Activated CD4-positive, alpha-beta memory T cell treated with anti-CD3 and anti-CD28 coated beads for 36 hours (primary cell): ENCODE results near the gene ITK. TPM values are rescaled to one million over a fixed set of nuclear protein-coding genes. Genes with fewer than 3 reads are reported as not detected.
"Not testable (repeated sequence)": the region's sequence is repeated elsewhere in the genome, so short reads cannot be mapped to it uniquely, and the experiment has no call there.

ENCODE experiments used
- CTCF ChIA-PET: fragments of 350-600 bp; sonication (Branson Sonifier 250); formaldehyde crosslinking; loops from one replicate; lab custom pipeline; 2021; ENCODE audit warnings: antibody characterized with exemption, inconsistent platforms; lab: Charles Lee
- POLR2A ChIA-PET: fragments of 350-600 bp; sonication (Branson Sonifier 250); formaldehyde crosslinking; loops from one replicate; lab custom pipeline; 2021; ENCODE audit warnings: antibody characterized with exemption; lab: Charles Lee
- DNase-seq: peaks from one replicate; pipeline ENCODE4 v3.0.0-alpha.2; 2020
- H3K27ac Mint-ChIP-seq: one replicate; pipeline ENCODE4 v1.8.0; 2021; ENCODE audit warnings: mixed read lengths
- H3K27me3 Mint-ChIP-seq: one replicate; pipeline ENCODE4 v1.8.0; 2021; ENCODE audit warnings: mixed read lengths
- H3K36me3 Mint-ChIP-seq: one replicate; pipeline ENCODE4 v1.8.0; 2021; ENCODE audit warnings: mixed read lengths
- H3K4me1 Mint-ChIP-seq: one replicate; pipeline ENCODE4 v1.8.0; 2021; ENCODE audit warnings: low read depth, mixed read lengths
- H3K4me3 Mint-ChIP-seq: one replicate; pipeline ENCODE4 v1.8.0; 2021; ENCODE audit warnings: mild to moderate bottlenecking, mixed read lengths
- H3K9me3 Mint-ChIP-seq: one replicate; pipeline ENCODE4 v1.8.0; 2021; ENCODE audit warnings: mixed read lengths
- intact Hi-C: fragments of 100-400 bp; cut with micrococcal nuclease; formaldehyde crosslinking; loops from one replicate; pipeline ENCODE4 v1.15.1; 2023
- total RNA-seq, 2 experiments: library from RNA; stranded (reverse); gene quantifications; one replicate each; pipeline ENCODE4 v1.2.3, GENCODE V29; 2021

ITK gene
- total RNA-seq, 2 experiments from 2014 or later = 236 to 240 TPM

DNA sequence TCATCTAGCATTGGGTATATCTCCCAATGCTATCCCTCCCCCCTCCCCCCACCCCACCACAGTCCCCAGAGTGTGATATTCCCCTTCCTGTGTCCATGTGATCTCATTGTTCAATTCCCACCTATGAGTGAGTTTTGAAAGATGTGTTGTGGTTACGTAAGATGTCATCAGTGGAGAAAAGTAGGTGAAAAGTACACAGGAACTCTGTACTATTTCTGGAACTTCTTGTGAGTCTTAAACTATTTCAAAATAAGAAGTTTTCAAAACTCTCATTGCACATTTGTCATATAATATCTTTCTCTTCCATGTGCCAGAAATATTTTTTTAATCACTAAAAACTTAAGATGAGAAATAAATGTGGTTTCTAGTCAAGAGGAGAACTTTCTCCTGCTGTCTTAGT, 30.0 kb downstream of the ITK start:
- H3K27me3 Mint-ChIP-seq, CTCF ChIA-PET, DNase-seq, intact Hi-C loops, H3K9me3 Mint-ChIP-seq, H3K4me3 Mint-ChIP-seq: not testable (repeated sequence)
- Mint-ChIP-seq H3K4me1 (peaks cover 93% of the 10 kb centered on the region), H3K36me3 (peaks cover 91% of the 10 kb centered on the region), H3K27ac (peak overlapping the region; percentile 81)
- POLR2A ChIA-PET = interaction anchor here (2.5 to 18.3 kb wide), 2 partner anchors 11 to 21 kb away, joined by 9 to 368 read pairs; partner anchors contain the start of gene ITK

DNA sequence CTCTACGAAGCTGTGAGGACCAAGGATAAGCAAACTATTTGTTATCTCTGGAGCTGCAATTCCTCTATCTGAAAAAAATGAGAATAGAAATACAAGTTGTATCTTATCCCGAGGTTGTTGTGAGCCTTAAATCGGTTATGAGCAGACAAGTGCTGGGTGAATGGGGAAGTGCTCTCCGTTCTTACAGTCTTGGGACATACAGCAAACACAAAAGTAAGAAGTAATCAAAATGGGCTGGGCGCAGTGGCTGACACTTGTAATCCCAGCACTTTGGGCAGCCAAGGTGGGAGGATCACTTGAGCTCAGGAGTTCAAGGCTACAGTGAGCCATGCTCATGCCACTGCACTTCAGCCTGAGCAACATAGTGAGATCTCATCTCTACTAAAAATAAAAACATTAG, 31.7 kb downstream of the ITK start:
- H3K4me3 Mint-ChIP-seq = no peak overlapping the region
- intact Hi-C loops = no loop called here
- POLR2A ChIA-PET = interaction anchor here (1.2 to 18.3 kb wide), 2 partner anchors 9 to 23 kb away, joined by 3 to 368 read pairs; partner anchors contain the start of gene ITK

GRCh38 chr5:157213527-157214243, 33.0 kb downstream of the ITK start:
- CTCF ChIA-PET = interaction anchor here (1.5 to 2.1 kb wide), 2 partner anchors 9 to 64 kb away, joined by 3 to 4 read pairs; no protein-coding TSS in a partner anchor
- peak; percentile 18 for DNase-seq
- Mint-ChIP-seq H3K4me3 (no peak overlapping the region), H3K27me3 (no peaks in the 10 kb centered on the region), H3K27ac (peak overlapping the region; percentile 71), H3K9me3 (no peaks in the 10 kb centered on the region), H3K4me1 (peaks cover 97% of the 10 kb centered on the region), H3K36me3 (peaks cover 94% of the 10 kb centered on the region)
- intact Hi-C loops = loop anchor here (1.0 kb wide), 2 partner anchors 9 kb away; no protein-coding TSS in a partner anchor
- POLR2A ChIA-PET = interaction anchor here (0.8 to 18.3 kb wide), 5 partner anchors 9 to 71 kb away, joined by 3 to 368 read pairs (median 4); partner anchors contain the start of genes ITK and MED7

More for the DNA sequence above, 31.7 kb downstream of the ITK start:
- Mint-ChIP-seq H3K27me3 (no peaks in the 10 kb centered on the region), H3K36me3 (peaks cover 95% of the 10 kb centered on the region), H3K9me3 (no peaks in the 10 kb centered on the region), H3K27ac (peak overlapping the region; percentile 71), H3K4me1 (peaks cover 96% of the 10 kb centered on the region)
- no peak for DNase-seq
- CTCF ChIA-PET = interaction anchor here (1.1 to 1.5 kb wide), 3 partner anchors 8 to 29 kb away, joined by 3 read pairs; no protein-coding TSS in a partner anchor

DNA sequence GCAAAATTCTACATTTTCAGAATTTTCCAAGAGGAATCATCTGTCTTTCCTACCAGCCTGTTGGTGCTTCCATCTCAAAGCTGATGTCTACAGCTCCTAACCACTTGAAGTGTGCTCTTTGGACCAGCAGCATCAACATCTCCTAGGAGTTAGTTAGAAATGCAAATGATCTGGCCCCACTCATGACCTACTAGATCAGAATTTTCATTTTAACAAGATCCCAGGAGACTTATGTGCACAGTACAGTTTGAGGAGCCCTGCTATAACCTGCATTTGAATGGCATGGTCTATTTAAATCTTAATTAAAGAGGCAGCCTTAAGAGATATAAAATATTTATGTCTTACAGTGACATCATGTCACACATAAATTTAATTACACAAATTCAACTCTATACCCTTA, 33.8 kb downstream of the ITK start:
- Mint-ChIP-seq H3K9me3 (no peaks in the 10 kb centered on the region), H3K27me3 (no peaks in the 10 kb centered on the region), H3K36me3 (peaks cover 93% of the 10 kb centered on the region), H3K4me3 (no peak overlapping the region), H3K27ac (peak overlapping the region; percentile 98), H3K4me1 (peaks cover 95% of the 10 kb centered on the region)
- intact Hi-C loops = no loop called here
- ChIA-PET POLR2A (interaction anchor here (0.8 to 18.3 kb wide), 6 partner anchors 11 to 72 kb away, joined by 3 to 368 read pairs (median 6); partner anchors contain the start of genes ITK and MED7), CTCF (interaction anchor here (1.8 to 2.1 kb wide), 2 partner anchors 58 to 65 kb away, joined by 4 to 6 read pairs; no protein-coding TSS in a partner anchor)
- DNase-seq = no peak

- Mint-ChIP-seq H3K36me3 (peaks cover 93% of the 10 kb centered on the region), H3K4me3 (peak overlapping the region; percentile 64), H3K9me3 (no peaks in the 10 kb centered on the region), H3K4me1 (peaks cover 95% of the 10 kb centered on the region), H3K27ac (peak overlapping the region; percentile 98), H3K27me3 (no peaks in the 10 kb centered on the region)
- intact Hi-C loops = loop anchor here (1.0 kb wide), 1 partner anchor 23 kb away; no protein-coding TSS in a partner anchor
- ChIA-PET POLR2A (interaction anchor here (1.1 to 18.3 kb wide), 8 partner anchors 12 to 72 kb away, joined by 3 to 368 read pairs (median 6); partner anchors contain the start of genes ITK and MED7), CTCF (interaction anchor here (1.8 to 2.1 kb wide), 2 partner anchors 57 to 66 kb away, joined by 4 to 6 read pairs; no protein-coding TSS in a partner anchor)
- DNase-seq = no peak
Observed at GRCh38 chr5:157214861-157215513, 34.3 kb downstream of the ITK start.

DNA sequence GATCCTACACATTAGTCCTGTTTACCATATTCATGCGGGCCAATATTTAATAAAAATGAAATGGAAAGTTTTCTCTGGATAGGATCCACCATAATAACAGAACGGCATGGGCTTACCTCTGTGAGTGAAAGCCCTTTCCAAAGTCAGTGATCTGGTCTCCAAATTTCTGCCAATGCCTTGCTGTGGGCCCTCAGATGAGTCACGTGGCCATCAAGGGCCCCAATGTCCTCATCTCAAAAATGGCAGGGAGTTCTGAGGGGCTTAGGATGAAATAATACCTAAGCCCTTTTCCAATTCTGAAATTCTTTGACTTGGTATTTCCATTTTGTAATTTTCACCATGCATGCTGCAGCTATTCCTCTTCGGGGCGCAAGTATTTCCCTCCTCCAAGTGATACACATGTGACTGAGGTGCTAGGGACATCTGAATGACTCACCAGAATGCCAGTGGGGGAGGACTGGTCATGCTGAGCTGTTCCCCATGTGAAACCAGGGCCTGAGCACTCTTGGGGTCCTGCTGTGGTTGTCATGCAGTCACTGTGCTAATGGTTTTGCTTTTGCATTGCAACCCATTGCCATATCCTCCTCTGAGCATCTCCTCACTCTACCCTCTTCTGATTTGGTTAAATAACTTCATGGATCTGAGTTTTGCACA, 35.0 kb downstream of the ITK start:
- peak overlapping the region; percentile 64 for H3K4me3 Mint-ChIP-seq
- POLR2A ChIA-PET = interaction anchor here (1.1 to 18.3 kb wide), 8 partner anchors 9 to 72 kb away, joined by 3 to 368 read pairs (median 6); partner anchors contain the start of genes ITK and MED7

GRCh38 chr5:157216391-157217142, 35.9 kb downstream of the ITK start:
- Mint-ChIP-seq H3K4me3 (peak overlapping the region; percentile 46), H3K27ac (peak overlapping the region; percentile 98), H3K9me3 (no peaks in the 10 kb centered on the region), H3K27me3 (no peaks in the 10 kb centered on the region), H3K4me1 (peaks cover 94% of the 10 kb centered on the region), H3K36me3 (peaks cover 92% of the 10 kb centered on the region)
- intact Hi-C loops = loop anchor here (1.0 kb wide), 2 partner anchors 10 to 18 kb away; no protein-coding TSS in a partner anchor
- ChIA-PET POLR2A (interaction anchor here (1.1 to 18.3 kb wide), 12 partner anchors 8 to 73 kb away, joined by 3 to 368 read pairs (median 8); partner anchors contain the start of gene ITK), CTCF (interaction anchor here (0.8 to 2.1 kb wide), 7 partner anchors 10 to 74 kb away, joined by 3 to 13 read pairs (median 4); partner anchors contain the start of gene MED7)
- peak; percentile 54 for DNase-seq

More for the DNA sequence above, 35.0 kb downstream of the ITK start:
- Mint-ChIP-seq H3K4me1 (peaks cover 97% of the 10 kb centered on the region), H3K9me3 (no peaks in the 10 kb centered on the region), H3K36me3 (peaks cover 95% of the 10 kb centered on the region), H3K27me3 (no peaks in the 10 kb centered on the region), H3K27ac (peak overlapping the region; percentile 98)
- intact Hi-C loops = loop anchor here (1.0 kb wide), 1 partner anchor 23 kb away; no protein-coding TSS in a partner anchor
- CTCF ChIA-PET = interaction anchor here (1.8 to 2.1 kb wide), 2 partner anchors 57 to 66 kb away, joined by 4 to 6 read pairs; no protein-coding TSS in a partner anchor
- no peak for DNase-seq

DNA sequence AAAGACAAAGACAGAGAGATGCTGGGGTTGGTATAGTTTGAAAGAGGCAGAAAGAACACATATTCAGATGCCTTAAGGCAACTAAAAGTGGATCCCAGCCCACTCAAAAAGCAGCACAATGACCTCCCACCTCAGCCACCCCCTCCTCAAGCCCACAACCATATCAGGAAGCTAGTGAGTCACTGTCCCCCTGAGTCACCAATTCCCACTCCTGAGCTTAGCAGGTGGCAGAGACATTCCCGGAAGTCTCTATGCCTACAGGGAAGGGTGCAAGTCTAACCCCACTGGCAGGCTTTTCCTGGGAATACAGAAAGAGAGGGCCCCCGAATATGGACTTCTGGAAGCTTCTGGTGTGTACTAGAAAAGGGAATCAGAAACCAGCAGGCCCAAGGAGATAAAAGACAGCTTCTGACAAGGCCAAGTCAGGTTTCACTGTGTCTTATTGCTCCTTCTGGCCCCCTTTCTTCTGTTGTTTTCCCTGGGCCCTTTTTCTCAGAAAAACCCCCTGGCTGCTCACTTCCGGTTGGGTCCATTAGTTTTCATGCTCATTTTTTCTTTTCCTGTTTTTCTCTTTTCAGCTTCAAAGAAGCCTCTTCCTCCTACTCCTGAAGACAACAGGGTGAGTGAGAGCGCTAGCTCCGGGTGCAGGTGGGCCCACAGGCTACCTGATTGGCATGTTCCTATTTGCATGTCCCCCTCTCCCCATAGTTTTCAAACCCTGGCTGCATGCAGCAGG, 36.8 kb downstream of the ITK start:
- POLR2A ChIA-PET = interaction anchor here (0.8 to 18.3 kb wide), 11 partner anchors 10 to 74 kb away, joined by 3 to 368 read pairs (median 7); partner anchors contain the start of gene ITK
- Mint-ChIP-seq H3K36me3 (peaks cover 92% of the 10 kb centered on the region), H3K4me1 (peaks cover 94% of the 10 kb centered on the region), H3K9me3 (no peaks in the 10 kb centered on the region), H3K4me3 (peak overlapping the region; percentile 46), H3K27me3 (no peaks in the 10 kb centered on the region), H3K27ac (peak overlapping the region; percentile 98)
- peak; percentile 73 for DNase-seq
- intact Hi-C loops = loop anchor here (1.0 kb wide), 2 partner anchors 9 to 19 kb away; no protein-coding TSS in a partner anchor
- CTCF ChIA-PET = interaction anchor here (0.6 to 2.1 kb wide), 9 partner anchors 9 to 75 kb away, joined by 3 to 13 read pairs (median 4); partner anchors contain the start of gene MED7

GRCh38 chr5:157219491-157220271, 39.0 kb downstream of the ITK start:
- peak; percentile 58 for DNase-seq
- Mint-ChIP-seq H3K27me3 (no peaks in the 10 kb centered on the region), H3K9me3 (no peaks in the 10 kb centered on the region), H3K36me3 (peaks cover 89% of the 10 kb centered on the region), H3K4me3 (peak overlapping the region; percentile 58), H3K27ac (peak overlapping the region; percentile 98), H3K4me1 (peaks cover 86% of the 10 kb centered on the region)
- ChIA-PET POLR2A (interaction anchor here (0.6 to 18.3 kb wide), 10 partner anchors 10 to 224 kb away, joined by 3 to 368 read pairs (median 4); partner anchors contain the start of gene ITK), CTCF (interaction anchor here (0.8 to 3.5 kb wide), 5 partner anchors 20 to 37 kb away, joined by 3 to 18 read pairs (median 5); no protein-coding TSS in a partner anchor)
- intact Hi-C loops = loop anchor here (1.0 to 5.0 kb wide), 2 partner anchors 60 to 297 kb away; no protein-coding TSS in a partner anchor
